Thyroid gland (tissue), 4 donors: Measurements from ENCODE around the gene SEMA5A. TPM values are rescaled to one million over a fixed set of nuclear protein-coding genes. Genes with fewer than 3 reads are reported as not detected.

Experiments
- DNase-seq, 2 donors: peaks; one replicate each; pipeline ENCODE4 v3.0.0-alpha.2; 2019
- H3K27ac ChIP-seq, 3 donors: fragments of 200-600 bp; sonication (generic); 1 replicate in 2 of 3; 2 replicates in 1 of 3; pipeline ENCODE4 v1.5.1; 2016 to 2019; ENCODE audit warnings: mild to moderate bottlenecking in 1 of 3, moderate library complexity in 1 of 3
- H3K27me3 ChIP-seq: fragments of 200-600 bp; sonication (generic); one replicate; pipeline ENCODE4 v1.5.1; 2019
- H3K36me3 ChIP-seq, 2 donors: fragments of 200-600 bp; sonication (generic); one replicate each; pipeline ENCODE4 v1.5.1; 2016 to 2019
- H3K4me1 ChIP-seq, 2 donors: fragments of 200-600 bp; sonication (generic); one replicate each; pipeline ENCODE4 v1.5.1; 2017 to 2019
- H3K4me3 ChIP-seq, 3 donors: fragments of 200-600 bp; sonication (generic); replicated peaks in 1 of 3; 1 replicate in 2 of 3; 2 replicates in 1 of 3; pipeline ENCODE4 v1.5.1; 2016; ENCODE audit warnings: mild to moderate bottlenecking in 1 of 3
- H3K9me3 ChIP-seq: fragments of 200-600 bp; sonication (generic); one replicate; pipeline ENCODE4 v1.5.1; 2017
- POLR2A ChIP-seq, 2 donors: fragments of 450-650 bp; IDR thresholded peaks; one replicate each; pipeline ENCODE4 v1.6.1; 2017; ENCODE audit warnings: antibody characterized with exemption in 2 of 2, mild to moderate bottlenecking in 2 of 2, moderate library complexity in 1 of 2
- WGBS, 2 donors: methylation state at CpG; one replicate each; pipeline ENCODE4 v1.1.5; 2017; 5-methylcytosine and 5-hydroxymethylcytosine counted together
- intact Hi-C: fragments of 100-400 bp; cut with DNase I; formaldehyde crosslinking; loops from one replicate; pipeline ENCODE4 v1.15.1; 2023
- total RNA-seq, 4 donors: library from RNA; depleted of rRNA; stranded (reverse); fragments of >200 nt; gene quantifications; one replicate each; pipeline ENCODE4 v1.2.3, GENCODE V29; 2016
- TF ChIP-seq, protein P1 (sequence below), 6 experiments: fragments of 200-600 bp in 3 of 6; fragments of 450-650 bp in 3 of 6; sonication (generic) in 3 of 6; IDR thresholded peaks; one replicate each; pipeline ENCODE4 v1.5.1; 2016 to 2019; ENCODE audit warnings: antibody characterized with exemption in 6 of 6, mild to moderate bottlenecking in 2 of 6, inconsistent platforms in 1 of 6, moderate library complexity in 1 of 6

SEMA5A gene
- total RNA-seq, 4 donors from 2014 or later: 1.8 to 8.4 (median 3.8) TPM

DNA sequence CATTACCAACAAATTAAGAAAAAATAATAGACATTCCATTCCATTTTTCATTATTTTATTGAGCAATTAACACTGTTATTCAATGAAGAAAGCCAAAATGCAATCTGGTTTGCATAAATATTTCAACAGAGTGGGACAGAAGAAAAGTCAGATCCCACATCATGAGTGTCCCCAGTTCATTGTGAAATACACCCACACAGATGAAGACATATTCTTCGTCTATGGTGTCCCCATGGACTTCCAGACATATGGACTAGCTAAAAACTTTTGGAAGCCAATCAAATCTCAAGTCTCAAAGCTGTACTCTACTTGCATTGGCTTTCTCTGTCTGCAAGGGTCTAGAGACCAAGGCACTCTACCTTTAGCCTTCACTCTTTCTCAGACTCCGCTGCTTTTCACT lies 194.3 kb downstream of the SEMA5A start:
- 77% methylated on average over 2 of the region's 2 CpGs for WGBS, 2 donors
- H3K9me3 ChIP-seq: no peaks in the 10 kb centered on the region
- TF ChIP-seq, protein P1, sequence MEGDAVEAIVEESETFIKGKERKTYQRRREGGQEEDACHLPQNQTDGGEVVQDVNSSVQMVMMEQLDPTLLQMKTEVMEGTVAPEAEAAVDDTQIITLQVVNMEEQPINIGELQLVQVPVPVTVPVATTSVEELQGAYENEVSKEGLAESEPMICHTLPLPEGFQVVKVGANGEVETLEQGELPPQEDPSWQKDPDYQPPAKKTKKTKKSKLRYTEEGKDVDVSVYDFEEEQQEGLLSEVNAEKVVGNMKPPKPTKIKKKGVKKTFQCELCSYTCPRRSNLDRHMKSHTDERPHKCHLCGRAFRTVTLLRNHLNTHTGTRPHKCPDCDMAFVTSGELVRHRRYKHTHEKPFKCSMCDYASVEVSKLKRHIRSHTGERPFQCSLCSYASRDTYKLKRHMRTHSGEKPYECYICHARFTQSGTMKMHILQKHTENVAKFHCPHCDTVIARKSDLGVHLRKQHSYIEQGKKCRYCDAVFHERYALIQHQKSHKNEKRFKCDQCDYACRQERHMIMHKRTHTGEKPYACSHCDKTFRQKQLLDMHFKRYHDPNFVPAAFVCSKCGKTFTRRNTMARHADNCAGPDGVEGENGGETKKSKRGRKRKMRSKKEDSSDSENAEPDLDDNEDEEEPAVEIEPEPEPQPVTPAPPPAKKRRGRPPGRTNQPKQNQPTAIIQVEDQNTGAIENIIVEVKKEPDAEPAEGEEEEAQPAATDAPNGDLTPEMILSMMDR (IDR thresholded peaks at IDR 0.05): no peak
- no peak for TF ChIP-seq POLR2A (IDR thresholded peaks at IDR 0.05)
- H3K36me3 ChIP-seq: no peaks in the 10 kb centered on the region
- intact Hi-C loops: no loop called here
- DNase-seq: no peak
- no peak overlapping the region for H3K4me3 ChIP-seq
- H3K27me3 ChIP-seq: no peaks in the 10 kb centered on the region
- no peaks in the 10 kb centered on the region for H3K4me1 ChIP-seq
- no peak overlapping the region for H3K27ac ChIP-seq

GRCh38 chr5:9350301-9350797 lies 195.5 kb downstream of the SEMA5A start:
- intact Hi-C loops: no loop called here

DNA sequence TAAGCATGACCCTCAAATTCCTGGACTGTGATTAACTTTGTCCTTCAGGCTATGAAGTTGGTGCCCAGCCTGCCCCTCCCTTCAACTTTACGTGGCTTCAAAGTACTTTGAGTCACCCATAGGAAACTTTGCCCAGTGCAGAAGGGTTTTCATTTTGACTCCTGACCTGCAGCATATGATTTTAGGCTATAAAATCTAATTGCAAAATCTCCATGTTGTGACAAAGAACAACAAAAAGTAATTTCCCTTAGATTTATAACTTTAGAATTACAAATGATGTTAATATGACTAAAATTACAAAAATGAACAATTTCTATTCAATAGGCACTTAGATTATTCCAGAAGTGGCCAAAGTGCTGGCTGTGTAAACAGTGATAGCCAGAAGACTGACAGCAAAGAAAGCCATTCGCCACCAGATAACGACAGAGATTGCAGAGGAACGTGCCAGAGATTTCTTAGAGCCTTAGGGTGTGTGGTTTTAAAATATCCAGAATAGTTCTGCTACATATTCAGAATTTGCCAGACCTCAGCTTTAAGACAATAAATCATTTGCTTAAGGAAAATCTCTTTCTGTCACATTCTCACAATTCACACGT lies 197.4 kb downstream of the SEMA5A start:
- TF ChIP-seq POLR2A (IDR thresholded peaks at IDR 0.05): no peak
- TF ChIP-seq, protein P1 (IDR thresholded peaks at IDR 0.05): no peak
- no peak for DNase-seq
- 35 to 48% methylated on average over 5 of the region's 5 CpGs for WGBS, 2 donors
- Histone ChIP-seq H3K27me3 (no peaks in the 10 kb centered on the region), H3K27ac (no peak overlapping the region), H3K36me3 (no peaks in the 10 kb centered on the region), H3K4me1 (no peaks in the 10 kb centered on the region), H3K4me3 (no peak overlapping the region), H3K9me3 (no peaks in the 10 kb centered on the region)
- intact Hi-C loops: no loop called here

More at GRCh38 chr5:9350301-9350797, 195.5 kb downstream of the SEMA5A start:
- Histone ChIP-seq H3K27ac (no peak overlapping the region), H3K4me1 (no peaks in the 10 kb centered on the region), H3K9me3 (no peaks in the 10 kb centered on the region), H3K27me3 (no peaks in the 10 kb centered on the region), H3K36me3 (no peaks in the 10 kb centered on the region), H3K4me3 (no peak overlapping the region)
- 52 to 67% methylated on average over 4 of the region's 4 CpGs for WGBS, 2 donors
- no peak for DNase-seq
- TF ChIP-seq POLR2A (IDR thresholded peaks at IDR 0.05): no peak
- TF ChIP-seq, protein P1 (IDR thresholded peaks at IDR 0.05): no peak

GRCh38 chr5:9347541-9348295 lies 198.2 kb downstream of the SEMA5A start:
- intact Hi-C loops: no loop called here
- DNase-seq: no peak
- Histone ChIP-seq H3K9me3 (no peaks in the 10 kb centered on the region), H3K27me3 (no peaks in the 10 kb centered on the region), H3K4me1 (no peaks in the 10 kb centered on the region), H3K4me3 (no peak overlapping the region), H3K27ac (no peak overlapping the region), H3K36me3 (no peaks in the 10 kb centered on the region)
- TF ChIP-seq, protein P1 (IDR thresholded peaks at IDR 0.05): no peak
- no peak for TF ChIP-seq POLR2A (IDR thresholded peaks at IDR 0.05)
- 73 to 83% methylated on average over 7 of the region's 7 CpGs for WGBS, 2 donors

DNA sequence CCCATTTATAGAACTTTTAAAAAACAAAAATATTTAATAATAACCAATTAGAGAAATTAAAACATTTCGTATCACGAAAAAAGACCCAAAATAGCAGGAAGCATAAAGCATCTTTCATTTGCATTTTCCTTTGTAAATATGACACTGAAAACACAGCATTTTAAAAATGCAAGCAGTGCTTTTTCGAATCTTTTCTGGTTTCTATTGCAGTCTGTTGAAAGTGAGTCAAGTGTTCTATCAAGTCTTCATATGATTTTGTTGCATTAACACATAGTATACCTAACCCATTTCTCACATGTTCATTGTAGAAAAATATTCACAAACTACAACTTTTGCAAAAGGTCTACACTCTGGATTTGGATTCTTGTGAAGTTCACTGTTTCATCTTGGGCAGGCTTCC lies 198.8 kb downstream of the SEMA5A start:
- WGBS, 2 donors: 79 to 86% methylated on average over 3 of the region's 3 CpGs
- no peak overlapping the region for H3K27ac ChIP-seq
- H3K36me3 ChIP-seq: no peaks in the 10 kb centered on the region
- no peak overlapping the region for H3K4me3 ChIP-seq
- H3K4me1 ChIP-seq: no peaks in the 10 kb centered on the region
- no peak for DNase-seq
- no peaks in the 10 kb centered on the region for H3K27me3 ChIP-seq
- intact Hi-C loops: no loop called here
- TF ChIP-seq, protein P1 (IDR thresholded peaks at IDR 0.05): no peak
- no peak for TF ChIP-seq POLR2A (IDR thresholded peaks at IDR 0.05)
- no peaks in the 10 kb centered on the region for H3K9me3 ChIP-seq
